Lung (tissue), 12 donors: ENCODE results near the gene TTC23. TPM values are rescaled to one million over a fixed set of nuclear protein-coding genes. Genes with fewer than 3 reads are reported as not detected.

Experiments
- ATAC-seq: fragments of 200-7000 bp; cut with Tn5 transposase; one replicate; pipeline ENCODE4 v1.9.1; 2020; ENCODE audit warnings: moderate number of reproducible peaks; ENCODE audit not compliant: insufficient read depth, low FRiP score
- DNase-seq, 3 donors: peaks; one replicate each; pipeline ENCODE4 v3.0.0-alpha.2; 2013 to 2017
- H3K27ac ChIP-seq, 2 donors: one replicate each; pipeline ENCODE4 v1.5.1; 2013; ENCODE audit warnings: mild to moderate bottlenecking in 2 of 2, moderate library complexity in 2 of 2, control low read depth in 1 of 2, inconsistent platforms in 1 of 2, low read depth in 1 of 2, low read length in 1 of 2
- H3K27me3 ChIP-seq, 3 donors: one replicate each; pipeline ENCODE4 v1.5.1; 2013; ENCODE audit warnings: low read length in 2 of 3; ENCODE audit not compliant: control insufficient read depth in 3 of 3, insufficient read depth in 3 of 3
- H3K36me3 ChIP-seq, 4 donors: one replicate each; pipeline ENCODE4 v1.5.1; 2013; ENCODE audit warnings: low read length in 4 of 4, mild to moderate bottlenecking in 1 of 4, moderate library complexity in 1 of 4; ENCODE audit not compliant: control insufficient read depth in 4 of 4, insufficient read depth in 4 of 4
- H3K4me1 ChIP-seq, 5 donors: one replicate each; pipeline ENCODE4 v1.5.1; 2013; ENCODE audit warnings: low read length in 5 of 5, mild to moderate bottlenecking in 2 of 5, moderate library complexity in 1 of 5; ENCODE audit not compliant: control insufficient read depth in 5 of 5, insufficient read depth in 5 of 5
- H3K4me3 ChIP-seq: one replicate; pipeline ENCODE4 v1.5.1; 2013; ENCODE audit warnings: mild to moderate bottlenecking, control low read depth, moderate library complexity
- H3K9ac ChIP-seq, 2 donors: one replicate each; pipeline ENCODE4 v1.5.1; 2013; ENCODE audit warnings: low read length in 2 of 2, control low read depth in 1 of 2; ENCODE audit not compliant: insufficient read depth in 1 of 2
- H3K9me3 ChIP-seq, 4 donors: one replicate each; pipeline ENCODE4 v1.5.1; 2013; ENCODE audit warnings: low read length in 3 of 4, mild to moderate bottlenecking in 1 of 4, moderate library complexity in 1 of 4; ENCODE audit not compliant: control insufficient read depth in 4 of 4, insufficient read depth in 3 of 4
- CTCF ChIP-seq: IDR thresholded peaks from 2 replicates; pipeline ENCODE4 v1.5.1; 2012; ENCODE audit warnings: mild to moderate bottlenecking; ENCODE audit errors: control extremely low read depth, extremely low read depth
- WGBS, 2 donors: extraction: QIAGEN DNeasy Blood & Tissue Kit; methylation state at CpG; one replicate each; pipeline ENCODE4 v1.1.7; 2013; 5-methylcytosine and 5-hydroxymethylcytosine counted together
- polyA plus RNA-seq, 2 donors: library from polyadenylated mRNA; stranded (reverse); fragments of 200-250 nt; gene quantifications; one replicate each; pipeline ENCODE4 v1.2.1, GENCODE V29; 2013
- total RNA-seq, 2 donors: library from RNA; depleted of rRNA in 1 of 2; stranded (reverse); fragments of >200 nt in 1 of 2; gene quantifications; one replicate each; pipeline ENCODE4 v1.2.1, GENCODE V29; 2014 to 2021
- donor health status: control.
- donor health status: control.
- donor health status: Bipolar disorder and iron deficiency.
- donor health status: healthy.
- donor health status: DM: yes; HTN: yes; CAD: no.

TTC23 gene
- total and polyA plus RNA-seq, 4 donors: 6.2 to 48.5 (median 10.6) TPM

GRCh38 chr15:99187936-99188335 lies 61.4 kb downstream of the TTC23 start:
- ATAC-seq (no peak), DNase-seq (no peak)
- Histone ChIP-seq H3K9me3 (peaks cover 0 to 2% (median 0%) of the 10 kb centered on the region in 4 donors), H3K9ac (no peak overlapping the region), H3K27me3 (no peaks in the 10 kb centered on the region), H3K36me3 (peaks cover 0 to 18% (median 8%) of the 10 kb centered on the region in 4 donors), H3K4me1 (no peaks in the 10 kb centered on the region), H3K27ac (no peak overlapping the region), H3K4me3 (no peak overlapping the region)
- no peak for TF ChIP-seq CTCF

GRCh38 chr15:99185414-99186130 lies 63.8 kb downstream of the TTC23 start:
- Histone ChIP-seq H3K4me3 (no peak overlapping the region), H3K9ac (no peak overlapping the region), H3K36me3 (peaks cover 0 to 8% (median 4%) of the 10 kb centered on the region in 4 donors), H3K4me1 (peaks cover 3 to 20% (median 6%) of the 10 kb centered on the region in 5 donors), H3K9me3 (no peaks in the 10 kb centered on the region), H3K27ac (no peak overlapping the region), H3K27me3 (no peaks in the 10 kb centered on the region)
- TF ChIP-seq CTCF: no peak
- DNase-seq: no peak
- ATAC-seq: no peak
- 70 to 84% methylated on average over 4 of the region's 4 CpGs for WGBS, 2 donors

GRCh38 chr15:99182791-99183190 lies 66.6 kb downstream of the TTC23 start:
- Histone ChIP-seq H3K9me3 (no peaks in the 10 kb centered on the region), H3K36me3 (peaks cover 0 to 8% (median 4%) of the 10 kb centered on the region in 4 donors), H3K27me3 (no peaks in the 10 kb centered on the region), H3K9ac (no peak overlapping the region), H3K4me3 (no peak overlapping the region), H3K27ac (no peak overlapping the region), H3K4me1 (peaks cover 3 to 32% (median 7%) of the 10 kb centered on the region in 5 donors)
- 94 to 100% methylated on average over 1 of the region's 1 CpG for WGBS, 2 donors
- DNase-seq (no peak), ATAC-seq (no peak)
- TF ChIP-seq CTCF: no peak
